ENCODE data around the gene NEFH. TPM values are rescaled to one million over a fixed set of nuclear protein-coding genes. Genes with fewer than 3 reads are reported as not detected.
"Not testable (repeated sequence)": the region's sequence is repeated elsewhere in the genome, so short reads cannot be mapped to it uniquely, and the experiment has no call there.

NEFH gene
- polyA plus RNA-seq, 2 of the 4 experiments (the other 2 are of a cell fraction), result 0.06 to 0.23 TPM

DNA sequence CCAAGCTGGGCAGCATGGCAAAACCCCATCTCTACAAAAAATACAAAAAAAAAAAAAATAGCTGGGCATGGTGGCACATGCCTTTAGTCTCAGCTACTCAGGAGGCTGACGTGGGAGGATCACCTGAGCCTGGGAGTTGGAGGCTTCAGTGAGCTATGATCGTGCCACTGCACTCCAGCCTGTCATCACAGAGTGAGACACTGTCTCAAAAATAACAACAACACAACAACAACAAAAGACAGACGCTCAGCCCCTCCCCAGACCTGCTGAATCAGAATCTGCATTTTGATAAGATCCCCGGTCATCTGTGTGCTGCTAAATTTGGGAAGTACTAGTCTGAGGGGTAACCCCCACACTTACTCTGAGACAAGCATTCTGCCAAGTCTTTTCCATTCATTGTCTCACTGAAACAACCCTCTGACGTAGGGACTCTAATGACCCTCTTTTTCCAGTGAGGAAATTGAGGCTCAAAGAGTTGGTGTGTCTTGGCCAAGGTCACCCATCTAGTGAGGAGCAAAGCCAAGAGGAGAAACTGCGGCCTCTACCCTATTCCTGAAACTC lies 7.5 kb downstream of the NEFH start:
- no peak for FAIRE-seq
- H3K4me1 ChIP-seq, result no peaks in the 10 kb centered on the region
- DNase-seq (ENCODE audit: low read depth in 1 of 2, low spot score in 1 of 2), result no peak
- no peaks in the 10 kb centered on the region for H3K9me3 ChIP-seq
- 80% methylated on average over 6 of the region's 6 CpGs for WGBS (ENCODE audit: missing lambda C conversion rate)
- CTCF ChIA-PET, result interaction anchor here (0.7 to 1.1 kb wide), 2 partner anchors 15 to 17 kb away, joined by 3 read pairs; no protein-coding TSS in a partner anchor
- no peak for TF ChIP-seq KDM5A (IDR thresholded peaks at IDR 0.05)
- TF ChIP-seq GATA3 (IDR thresholded peaks at IDR 0.05; ENCODE audit: borderline replicate concordance), result no peak
- no peak for TF ChIP-seq BHLHE40 (IDR thresholded peaks at IDR 0.05; ENCODE audit: low read depth, low read length)
- TF ChIP-seq HOXA7 (CRISPR knock-in tag; IDR thresholded peaks at IDR 0.05), result no peak
- no peak for TF ChIP-seq HOXB13 (CRISPR knock-in tag; IDR thresholded peaks at IDR 0.05; ENCODE audit: low read depth)
- TF ChIP-seq FOSB (CRISPR knock-in tag; IDR thresholded peaks at IDR 0.05), result no peak
- TF ChIP-seq RFX5 (IDR thresholded peaks at IDR 0.05), result no peak
- TF ChIP-seq, protein P1, sequence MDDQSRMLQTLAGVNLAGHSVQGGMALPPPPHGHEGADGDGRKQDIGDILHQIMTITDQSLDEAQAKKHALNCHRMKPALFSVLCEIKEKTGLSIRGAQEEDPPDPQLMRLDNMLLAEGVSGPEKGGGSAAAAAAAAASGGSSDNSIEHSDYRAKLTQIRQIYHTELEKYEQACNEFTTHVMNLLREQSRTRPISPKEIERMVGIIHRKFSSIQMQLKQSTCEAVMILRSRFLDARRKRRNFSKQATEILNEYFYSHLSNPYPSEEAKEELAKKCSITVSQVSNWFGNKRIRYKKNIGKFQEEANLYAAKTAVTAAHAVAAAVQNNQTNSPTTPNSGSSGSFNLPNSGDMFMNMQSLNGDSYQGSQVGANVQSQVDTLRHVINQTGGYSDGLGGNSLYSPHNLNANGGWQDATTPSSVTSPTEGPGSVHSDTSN (IDR thresholded peaks at IDR 0.05), result no peak
- no peak for TF ChIP-seq RARB (CRISPR knock-in tag; IDR thresholded peaks at IDR 0.05)
- TF ChIP-seq NPAS2 (CRISPR knock-in tag; IDR thresholded peaks at IDR 0.05; ENCODE audit: borderline replicate concordance), result no peak
- TF ChIP-seq RNF2 (IDR thresholded peaks at IDR 0.05; ENCODE audit: borderline replicate concordance, low read depth), result no peak
- no peak for TF ChIP-seq ZC3H11A (IDR thresholded peaks at IDR 0.05)
- TF ChIP-seq, protein P2, sequence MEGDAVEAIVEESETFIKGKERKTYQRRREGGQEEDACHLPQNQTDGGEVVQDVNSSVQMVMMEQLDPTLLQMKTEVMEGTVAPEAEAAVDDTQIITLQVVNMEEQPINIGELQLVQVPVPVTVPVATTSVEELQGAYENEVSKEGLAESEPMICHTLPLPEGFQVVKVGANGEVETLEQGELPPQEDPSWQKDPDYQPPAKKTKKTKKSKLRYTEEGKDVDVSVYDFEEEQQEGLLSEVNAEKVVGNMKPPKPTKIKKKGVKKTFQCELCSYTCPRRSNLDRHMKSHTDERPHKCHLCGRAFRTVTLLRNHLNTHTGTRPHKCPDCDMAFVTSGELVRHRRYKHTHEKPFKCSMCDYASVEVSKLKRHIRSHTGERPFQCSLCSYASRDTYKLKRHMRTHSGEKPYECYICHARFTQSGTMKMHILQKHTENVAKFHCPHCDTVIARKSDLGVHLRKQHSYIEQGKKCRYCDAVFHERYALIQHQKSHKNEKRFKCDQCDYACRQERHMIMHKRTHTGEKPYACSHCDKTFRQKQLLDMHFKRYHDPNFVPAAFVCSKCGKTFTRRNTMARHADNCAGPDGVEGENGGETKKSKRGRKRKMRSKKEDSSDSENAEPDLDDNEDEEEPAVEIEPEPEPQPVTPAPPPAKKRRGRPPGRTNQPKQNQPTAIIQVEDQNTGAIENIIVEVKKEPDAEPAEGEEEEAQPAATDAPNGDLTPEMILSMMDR (IDR thresholded peaks at IDR 0.05), result no peak
- TF ChIP-seq KDM1A (IDR thresholded peaks at IDR 0.05; ENCODE audit: low read depth), result no peak
- TF ChIP-seq, protein P3, sequence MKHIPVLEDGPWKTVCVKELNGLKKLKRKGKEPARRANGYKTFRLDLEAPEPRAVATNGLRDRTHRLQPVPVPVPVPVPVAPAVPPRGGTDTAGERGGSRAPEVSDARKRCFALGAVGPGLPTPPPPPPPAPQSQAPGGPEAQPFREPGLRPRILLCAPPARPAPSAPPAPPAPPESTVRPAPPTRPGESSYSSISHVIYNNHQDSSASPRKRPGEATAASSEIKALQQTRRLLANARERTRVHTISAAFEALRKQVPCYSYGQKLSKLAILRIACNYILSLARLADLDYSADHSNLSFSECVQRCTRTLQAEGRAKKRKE (CRISPR knock-in tag; IDR thresholded peaks at IDR 0.05; ENCODE audit: low read depth), result no peak
- no peak for TF ChIP-seq JUN (IDR thresholded peaks at IDR 0.05)
- TF ChIP-seq NR3C1 (IDR thresholded peaks at IDR 0.05), result no peak
- no peak for TF ChIP-seq FOXS1 (CRISPR knock-in tag; IDR thresholded peaks at IDR 0.05)
- no peak for TF ChIP-seq CHD2 (IDR thresholded peaks at IDR 0.05; ENCODE audit: low read length, partially characterized antibody)
- no peak for ATAC-seq
- no peak overlapping the region for H3K4me3 ChIP-seq
- POLR2A ChIA-PET, result interaction anchor here (0.5 kb wide), 1 partner anchor 66 kb away, joined by 6 read pairs; the partner anchor contains the start of gene THOC5
- H3K27ac ChIP-seq, result no peak overlapping the region
- H3K4me2 ChIP-seq, result no peak overlapping the region

- CTCF ChIA-PET; H3K4me1 ChIP-seq; H3K9me3 ChIP-seq; POLR2A ChIA-PET; H3K27ac ChIP-seq; FAIRE-seq; H3K4me2 ChIP-seq; DNase-seq (ENCODE audit: low read depth in 1 of 2, low spot score in 1 of 2); H3K4me3 ChIP-seq; ATAC-seq: not testable (repeated sequence)
- 72% methylated on average over 8 of the region's 8 CpGs for WGBS (ENCODE audit: missing lambda C conversion rate)
These were observed 9.2 kb downstream of the NEFH start for GRCh38 chr22:29489127-29489780.

- WGBS (ENCODE audit: missing lambda C conversion rate), result 77% methylated on average over 6 of the region's 6 CpGs
- DNase-seq (ENCODE audit: low read depth in 1 of 2, low spot score in 1 of 2) (no peak), FAIRE-seq (no peak), ATAC-seq (no peak)
- ChIA-PET POLR2A (no interaction called here), CTCF (no interaction called here)
- Histone ChIP-seq H3K9me3 (no peaks in the 10 kb centered on the region; the same call in 2 of the 3 replicates), H3K27ac (no peak overlapping the region), H3K4me1 (no peaks in the 10 kb centered on the region), H3K4me3 (no peak overlapping the region), H3K4me2 (no peak overlapping the region)
- no peak for TF ChIP-seq CHD4 (IDR thresholded peaks at IDR 0.05; ENCODE audit: borderline replicate concordance)
- TF ChIP-seq RFX5 (IDR thresholded peaks at IDR 0.05), result no peak
- TF ChIP-seq ELK1 (IDR thresholded peaks at IDR 0.05; ENCODE audit: low read depth, low read length), result no peak
- no peak for TF ChIP-seq REST (IDR thresholded peaks at IDR 0.05)
- no peak for TF ChIP-seq HOXA7 (CRISPR knock-in tag; IDR thresholded peaks at IDR 0.05)
- no peak for TF ChIP-seq NR3C1 (IDR thresholded peaks at IDR 0.05)
- TF ChIP-seq FOXS1 (CRISPR knock-in tag; IDR thresholded peaks at IDR 0.05), result no peak
- TF ChIP-seq RNF2 (IDR thresholded peaks at IDR 0.05; ENCODE audit: borderline replicate concordance, low read depth), result no peak
- TF ChIP-seq MAFK (IDR thresholded peaks at IDR 0.05; ENCODE audit: partially characterized antibody), result no peak
- no peak for TF ChIP-seq RCOR1 (IDR thresholded peaks at IDR 0.05; ENCODE audit: low read depth, low read length)
- TF ChIP-seq CHD2 (IDR thresholded peaks at IDR 0.05; ENCODE audit: low read length, partially characterized antibody), result no peak
These were observed 11.0 kb downstream of the NEFH start for GRCh38 chr22:29491012-29491411.

All from A549 (cell line).